Esophagus squamous epithelium (tissue), 5 donors: Measurements from ENCODE around the gene PLD5. TPM values are rescaled to one million over a fixed set of nuclear protein-coding genes. Genes with fewer than 3 reads are reported as not detected.

ENCODE experiments used
- DNase-seq: peaks from one replicate; lab custom pipeline; 2025; lab: John Stamatoyannopoulos, UW
- H3K27ac ChIP-seq, 4 donors: fragments of 200-600 bp; sonication (generic); one replicate each; pipeline ENCODE4 v1.5.1; 2016 to 2019; ENCODE audit warnings: mild to moderate bottlenecking in 1 of 4
- H3K27me3 ChIP-seq, 4 donors: fragments of 200-600 bp; sonication (generic); 1 replicate in 3 of 4; 2 replicates in 1 of 4; pipeline versions ENCODE4 v1.5.1 to v1.6.0; 2017 to 2021; ENCODE audit warnings: antibody characterized with exemption in 1 of 4
- H3K36me3 ChIP-seq, 3 donors: fragments of 200-600 bp; sonication (generic); one replicate each; pipeline ENCODE4 v1.5.1; 2016 to 2019
- H3K4me1 ChIP-seq, 3 donors: fragments of 200-600 bp; sonication (generic); one replicate each; pipeline ENCODE4 v1.5.1; 2017 to 2019
- H3K4me3 ChIP-seq, 4 donors: fragments of 200-600 bp; sonication (generic); 1 replicate in 3 of 4; 2 replicates in 1 of 4; pipeline ENCODE4 v1.5.1; 2016 to 2019; ENCODE audit warnings: mild to moderate bottlenecking in 2 of 4, moderate library complexity in 1 of 4
- H3K9me3 ChIP-seq, 3 donors: fragments of 200-600 bp; sonication (generic); one replicate each; pipeline ENCODE4 v1.5.1; 2016 to 2019
- POLR2A ChIP-seq, 4 donors: fragments of 450-650 bp; IDR thresholded peaks; one replicate each; pipeline ENCODE4 v1.6.1; 2017; ENCODE audit warnings: antibody characterized with exemption in 4 of 4, mild to moderate bottlenecking in 4 of 4, moderate library complexity in 3 of 4
- WGBS, 2 donors: methylation state at CpG; one replicate each; pipeline ENCODE4 v1.1.5; 2018; 5-methylcytosine and 5-hydroxymethylcytosine counted together
- intact Hi-C: fragments of 100-400 bp; cut with DNase I; formaldehyde crosslinking; loops from one replicate; pipeline ENCODE4 v1.15.0; 2022
- total RNA-seq, 4 donors: library from RNA; depleted of rRNA; stranded (reverse); fragments of >200 nt; gene quantifications; one replicate each; pipeline ENCODE4 v1.1.0, GENCODE V29; 2016
- TF ChIP-seq, protein P1 (sequence below), 6 experiments: fragments of 450-650 bp in 4 of 6; fragments of 200-600 bp in 2 of 6; sonication (generic) in 2 of 6; IDR thresholded peaks; one replicate each; pipeline ENCODE4 v1.5.1; 2016 to 2019; ENCODE audit warnings: antibody characterized with exemption in 6 of 6, mild to moderate bottlenecking in 4 of 6, moderate library complexity in 4 of 6
- donor health status: DM: yes; HTN: yes; CAD: no.

PLD5 gene
- total RNA-seq, 4 donors from 2014 or later: 0.18 to 0.57 TPM; not detected in 2

DNA sequence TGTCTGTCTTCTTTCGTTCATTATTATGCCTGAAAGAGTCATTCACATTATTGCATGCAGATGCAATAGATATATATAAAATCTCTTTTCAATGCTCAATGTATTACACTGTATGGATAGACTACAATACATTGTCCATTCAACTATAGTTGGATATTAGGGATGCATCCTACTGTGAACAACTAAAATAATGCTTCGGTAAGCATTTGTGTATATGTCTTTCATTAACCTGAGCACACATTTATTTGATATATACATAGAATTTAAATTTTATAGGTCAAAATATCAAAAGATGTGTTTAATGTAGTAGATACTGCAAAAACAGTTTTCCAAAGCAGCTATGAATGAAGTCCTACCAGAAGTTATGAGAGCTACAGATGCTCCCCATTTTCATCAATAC, 8.9 kb downstream of the PLD5 start:
- DNase-seq: no peak
- Histone ChIP-seq H3K9me3 (no peaks in the 10 kb centered on the region), H3K36me3 (no peaks in the 10 kb centered on the region), H3K4me1 (no peaks in the 10 kb centered on the region), H3K27ac (no peak overlapping the region), H3K4me3 (no peak overlapping the region), H3K27me3 (peaks cover 0 to 12% (median 0%) of the 10 kb centered on the region in 4 donors)
- TF ChIP-seq, protein P1, sequence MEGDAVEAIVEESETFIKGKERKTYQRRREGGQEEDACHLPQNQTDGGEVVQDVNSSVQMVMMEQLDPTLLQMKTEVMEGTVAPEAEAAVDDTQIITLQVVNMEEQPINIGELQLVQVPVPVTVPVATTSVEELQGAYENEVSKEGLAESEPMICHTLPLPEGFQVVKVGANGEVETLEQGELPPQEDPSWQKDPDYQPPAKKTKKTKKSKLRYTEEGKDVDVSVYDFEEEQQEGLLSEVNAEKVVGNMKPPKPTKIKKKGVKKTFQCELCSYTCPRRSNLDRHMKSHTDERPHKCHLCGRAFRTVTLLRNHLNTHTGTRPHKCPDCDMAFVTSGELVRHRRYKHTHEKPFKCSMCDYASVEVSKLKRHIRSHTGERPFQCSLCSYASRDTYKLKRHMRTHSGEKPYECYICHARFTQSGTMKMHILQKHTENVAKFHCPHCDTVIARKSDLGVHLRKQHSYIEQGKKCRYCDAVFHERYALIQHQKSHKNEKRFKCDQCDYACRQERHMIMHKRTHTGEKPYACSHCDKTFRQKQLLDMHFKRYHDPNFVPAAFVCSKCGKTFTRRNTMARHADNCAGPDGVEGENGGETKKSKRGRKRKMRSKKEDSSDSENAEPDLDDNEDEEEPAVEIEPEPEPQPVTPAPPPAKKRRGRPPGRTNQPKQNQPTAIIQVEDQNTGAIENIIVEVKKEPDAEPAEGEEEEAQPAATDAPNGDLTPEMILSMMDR (IDR thresholded peaks at IDR 0.05): no peak
- TF ChIP-seq POLR2A (IDR thresholded peaks at IDR 0.05): no peak
- intact Hi-C loops: no loop called here
- 86 to 92% methylated on average over 2 of the region's 2 CpGs for WGBS, 2 donors

DNA sequence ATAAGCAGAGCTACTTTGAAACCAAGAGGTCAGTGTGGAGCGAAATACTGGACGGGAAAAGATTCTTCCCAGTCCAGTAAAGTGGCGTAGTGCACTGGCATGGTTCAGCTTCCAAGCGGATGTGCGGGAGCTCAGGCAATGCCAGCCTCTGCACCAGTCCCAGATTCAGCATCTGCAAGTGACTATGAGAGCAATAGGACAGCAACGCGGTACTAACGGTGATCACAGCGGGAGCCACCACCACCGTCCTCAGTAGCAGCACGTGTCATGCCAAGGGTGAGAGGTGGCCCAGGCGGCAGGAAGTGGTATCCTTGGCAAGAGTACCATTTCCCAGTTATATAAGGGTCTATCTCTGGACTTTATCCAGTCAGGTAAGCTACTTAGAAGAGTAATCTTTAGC, 17.8 kb downstream of the PLD5 start:
- no peaks in the 10 kb centered on the region for H3K4me1 ChIP-seq
- H3K4me3 ChIP-seq: no peak overlapping the region
- H3K9me3 ChIP-seq: no peaks in the 10 kb centered on the region
- WGBS, 2 donors: 89 to 94% methylated on average over 12 of the region's 12 CpGs
- no peak overlapping the region for H3K27ac ChIP-seq
- no peaks in the 10 kb centered on the region for H3K27me3 ChIP-seq
- no peaks in the 10 kb centered on the region for H3K36me3 ChIP-seq
- no peak for TF ChIP-seq POLR2A (IDR thresholded peaks at IDR 0.05)
- TF ChIP-seq, protein P1 (IDR thresholded peaks at IDR 0.05): no peak
- no peak for DNase-seq
- intact Hi-C loops: no loop called here

DNA sequence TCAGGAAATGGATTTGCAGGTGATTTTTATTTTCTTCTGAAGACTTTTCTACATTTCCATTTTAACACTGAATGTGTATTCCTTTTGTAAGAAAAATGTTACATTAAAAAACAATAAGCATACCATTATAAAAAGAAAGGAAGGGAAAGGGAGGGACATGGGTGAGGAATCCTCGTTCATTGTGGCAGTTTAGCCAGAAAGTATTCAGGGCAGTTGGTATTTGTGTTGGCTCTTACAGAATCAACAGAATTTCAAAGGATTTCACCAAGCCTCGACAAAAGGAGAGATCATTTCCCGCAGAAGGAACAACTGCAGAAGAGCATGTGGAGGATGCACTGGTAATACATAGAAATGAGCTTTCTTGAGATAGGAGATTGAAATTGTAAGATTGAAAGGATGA, 35.0 kb downstream of the PLD5 start:
- TF ChIP-seq, protein P1 (IDR thresholded peaks at IDR 0.05): no peak
- no peak for TF ChIP-seq POLR2A (IDR thresholded peaks at IDR 0.05)
- H3K4me3 ChIP-seq: no peak overlapping the region
- H3K27me3 ChIP-seq: no peaks in the 10 kb centered on the region
- H3K27ac ChIP-seq: no peak overlapping the region
- no peaks in the 10 kb centered on the region for H3K36me3 ChIP-seq
- intact Hi-C loops: no loop called here
- no peak for DNase-seq
- no peaks in the 10 kb centered on the region for H3K4me1 ChIP-seq
- no peaks in the 10 kb centered on the region for H3K9me3 ChIP-seq
- 52 to 55% methylated on average over 3 of the region's 3 CpGs for WGBS, 2 donors

DNA sequence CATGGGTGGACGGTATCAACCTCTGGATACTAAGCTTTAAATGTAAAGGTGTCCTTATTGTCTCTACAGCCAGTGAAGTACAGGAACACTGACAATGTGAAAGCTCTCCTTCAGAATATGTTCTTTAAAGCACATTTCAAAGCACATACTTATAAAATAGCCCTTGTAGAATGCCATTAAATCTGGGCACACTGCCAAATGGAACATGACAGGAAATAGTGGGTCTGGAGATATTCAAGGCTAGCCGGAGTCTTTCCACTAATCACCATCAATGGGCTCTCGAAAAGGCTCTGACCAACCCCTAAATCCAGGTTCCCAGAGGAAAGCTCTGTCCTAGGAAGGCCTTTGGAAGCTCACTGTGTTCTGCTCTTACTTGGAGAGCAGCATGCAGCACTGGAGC, 46.6 kb downstream of the PLD5 start:
- 46 to 55% methylated on average over 2 to 3 of the region's 3 CpGs for WGBS, 2 donors
- H3K4me3 ChIP-seq: no peak overlapping the region

DNA sequence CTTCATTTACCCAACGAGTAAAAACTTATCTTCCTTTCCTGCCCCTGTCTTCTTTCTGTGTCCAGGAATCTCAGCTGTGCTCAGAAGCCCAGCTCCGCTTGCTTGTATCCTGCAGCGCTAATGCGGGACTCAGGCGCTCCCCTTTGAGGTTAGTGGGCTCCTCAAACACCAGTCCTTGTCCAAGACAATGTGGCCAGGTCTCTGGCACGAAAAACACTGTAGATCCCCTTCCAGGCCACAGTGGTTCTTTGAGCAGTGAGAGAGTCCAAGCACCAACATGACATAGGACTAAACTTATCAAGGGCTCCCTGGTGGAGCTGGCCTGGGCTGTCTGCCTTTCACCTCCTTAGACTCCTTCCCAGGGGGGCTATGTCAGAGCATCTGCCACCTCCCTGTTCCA, 53.7 kb downstream of the PLD5 start:
- 84 to 85% methylated on average over 6 of the region's 6 CpGs for WGBS, 2 donors

More for the DNA sequence above, 46.6 kb downstream of the PLD5 start:
- Histone ChIP-seq H3K27me3 (no peaks in the 10 kb centered on the region), H3K27ac (no peak overlapping the region), H3K9me3 (peaks cover 0 to 7% (median 0%) of the 10 kb centered on the region in 3 donors), H3K36me3 (no peaks in the 10 kb centered on the region), H3K4me1 (no peaks in the 10 kb centered on the region)
- DNase-seq: no peak
- TF ChIP-seq POLR2A (IDR thresholded peaks at IDR 0.05): no peak
- TF ChIP-seq, protein P1 (IDR thresholded peaks at IDR 0.05): no peak
- intact Hi-C loops: no loop called here

More for the DNA sequence above, 53.7 kb downstream of the PLD5 start:
- Histone ChIP-seq H3K36me3 (no peaks in the 10 kb centered on the region), H3K9me3 (peaks cover 0 to 5% (median 0%) of the 10 kb centered on the region in 3 donors), H3K4me1 (no peaks in the 10 kb centered on the region), H3K27ac (no peak overlapping the region), H3K27me3 (no peaks in the 10 kb centered on the region), H3K4me3 (no peak overlapping the region)
- DNase-seq: no peak
- intact Hi-C loops: no loop called here
- TF ChIP-seq, protein P1 (IDR thresholded peaks at IDR 0.05): no peak
- TF ChIP-seq POLR2A (IDR thresholded peaks at IDR 0.05): no peak
